Breast epithelium (tissue), 3 donors: Measurements from ENCODE around the gene MTSS2.

Experiments used
- CTCF ChIP-seq, 3 donors: fragments of 450-650 bp; IDR thresholded peaks; one replicate each; pipeline ENCODE4 v1.5.1; 2016 to 2017; ENCODE audit warnings: antibody characterized with exemption in 3 of 3, mild to moderate bottlenecking in 3 of 3, moderate library complexity in 3 of 3
- POLR2A ChIP-seq: fragments of 450-650 bp; IDR thresholded peaks from one replicate; pipeline ENCODE4 v1.6.1; 2016; ENCODE audit warnings: antibody characterized with exemption, mild to moderate bottlenecking, moderate library complexity
- POLR2AphosphoS5 ChIP-seq, 3 donors: sonication (generic); formaldehyde crosslinking; IDR thresholded peaks; one replicate each; pipeline ENCODE4 v1.6.1; 2017; ENCODE audit warnings: antibody characterized with exemption in 3 of 3

GRCh38 chr16:70665806-70666735 is 19.8 kb downstream of the MTSS2 start:
- TF ChIP-seq POLR2A (no peak), CTCF (IDR thresholded peaks at IDR 0.05) (no peak), POLR2AphosphoS5 (IDR thresholded peaks at IDR 0.05) (no peak)
